Body of pancreas (tissue), 4 donors: ENCODE measurements around the gene DIPK2B. TPM values are rescaled to one million over a fixed set of nuclear protein-coding genes. Genes with fewer than 3 reads are reported as not detected.

Source experiments
- ATAC-seq: fragments of 150-250 bp; one replicate; pipeline ENCODE4 v1.9.1; 2016
- DNase-seq, 4 donors: peaks; one replicate each; pipeline ENCODE4 v3.0.0-alpha.2; 2019
- H3K27ac ChIP-seq, 4 donors: fragments of 200-600 bp; sonication (generic); 1 replicate in 3 of 4; 2 replicates in 1 of 4; pipeline versions ENCODE4 v1.5.1 to v1.6.1; 2016 to 2019; ENCODE audit warnings: mild to moderate bottlenecking in 1 of 4, mixed read lengths in 1 of 4, moderate library complexity in 1 of 4
- H3K27me3 ChIP-seq, 2 donors: fragments of 200-600 bp; sonication (generic); one replicate each; pipeline ENCODE4 v1.6.0; 2016; ENCODE audit warnings: mild to moderate bottlenecking in 1 of 2
- H3K36me3 ChIP-seq, 2 donors: fragments of 200-600 bp; sonication (generic); replicated peaks in 1 of 2; 2 replicates each; pipeline ENCODE4 v1.5.1; 2016; ENCODE audit warnings: low read depth in 2 of 2; ENCODE audit not compliant: insufficient read depth in 1 of 2
- H3K4me1 ChIP-seq: fragments of 200-600 bp; sonication (generic); one replicate; pipeline ENCODE4 v1.6.0; 2016
- H3K4me3 ChIP-seq, 2 donors: fragments of 200-600 bp; sonication (generic); 1 replicate in 1 of 2; 2 replicates in 1 of 2; pipeline ENCODE4 v1.5.1; 2016 to 2019
- H3K9me3 ChIP-seq, 3 donors: fragments of 200-600 bp; sonication (generic); 1 replicate in 2 of 3; 2 replicates in 1 of 3; pipeline ENCODE4 v1.5.1; 2016
- CTCF ChIP-seq, 7 experiments: fragments of 450-650 bp in 4 of 7; fragments of 200-600 bp in 3 of 7; sonication (generic) in 3 of 7; IDR thresholded peaks; one replicate each; pipeline ENCODE4 v1.5.1; 2016 to 2019; ENCODE audit warnings: antibody characterized with exemption in 7 of 7
- POLR2A ChIP-seq, 3 donors: fragments of 450-650 bp; IDR thresholded peaks; one replicate each; pipeline ENCODE4 v1.6.1; 2016; ENCODE audit warnings: antibody characterized with exemption in 3 of 3, mild to moderate bottlenecking in 2 of 3
- WGBS, 2 donors: methylation state at CpG; one replicate each; pipeline ENCODE4 v1.1.5; 2017; 5-methylcytosine and 5-hydroxymethylcytosine counted together
- intact Hi-C: fragments of 100-400 bp; cut with DNase I; formaldehyde crosslinking; loops from one replicate; pipeline ENCODE4 v1.15.1; 2023
- total RNA-seq, 2 donors: library from RNA; depleted of rRNA; stranded (reverse); fragments of >200 nt; gene quantifications; one replicate each; pipeline ENCODE4 v1.1.0, GENCODE V29; 2016

The DIPK2B gene
- total RNA-seq, 2 donors from 2014 or later, result 4.0 to 6.7 TPM

- Histone ChIP-seq H3K4me1 (no peaks in the 10 kb centered on the region), H3K27me3 (no peaks in the 10 kb centered on the region), H3K27ac (no peak overlapping the region), H3K36me3 (no peaks in the 10 kb centered on the region), H3K9me3 (no peaks in the 10 kb centered on the region), H3K4me3 (no peak overlapping the region)
- DNase-seq, result no peak
- 56 to 61% methylated on average over 8 of the region's 8 CpGs for WGBS, 2 donors
- intact Hi-C loops, result no loop called here
- TF ChIP-seq CTCF (IDR thresholded peaks at IDR 0.05) (no peak), POLR2A (IDR thresholded peaks at IDR 0.05) (no peak)
- ATAC-seq, result no peak
These were observed 9.3 kb downstream of the DIPK2B start for GRCh38 chrX:45191383-45191782.

- ATAC-seq (no peak), DNase-seq (no peak)
- intact Hi-C loops, result no loop called here
- Histone ChIP-seq H3K9me3 (no peaks in the 10 kb centered on the region), H3K4me1 (no peaks in the 10 kb centered on the region), H3K27me3 (no peaks in the 10 kb centered on the region), H3K36me3 (no peaks in the 10 kb centered on the region), H3K4me3 (no peak overlapping the region), H3K27ac (no peak overlapping the region)
- 16 to 19% methylated on average over 6 of the region's 6 CpGs for WGBS, 2 donors
- no peak for TF ChIP-seq CTCF (IDR thresholded peaks at IDR 0.05)
These were observed 12.9 kb downstream of the DIPK2B start for GRCh38 chrX:45187731-45188130.

GRCh38 chrX:45186643-45187026 is 14.0 kb downstream of the DIPK2B start:
- Histone ChIP-seq H3K27ac (no peak overlapping the region), H3K4me1 (no peaks in the 10 kb centered on the region), H3K9me3 (no peaks in the 10 kb centered on the region), H3K27me3 (no peaks in the 10 kb centered on the region), H3K36me3 (no peaks in the 10 kb centered on the region), H3K4me3 (no peak overlapping the region)
- ATAC-seq (no peak), DNase-seq (no peak)
- 29 to 31% methylated on average over 4 of the region's 4 CpGs for WGBS, 2 donors
- TF ChIP-seq POLR2A (IDR thresholded peaks at IDR 0.05), result no peak
- TF ChIP-seq CTCF (IDR thresholded peaks at IDR 0.05), result no peak
- intact Hi-C loops, result no loop called here

- H3K4me1 ChIP-seq, result no peaks in the 10 kb centered on the region
- no peak overlapping the region for H3K4me3 ChIP-seq
- no peak overlapping the region for H3K27ac ChIP-seq
- no peaks in the 10 kb centered on the region for H3K27me3 ChIP-seq
- intact Hi-C loops, result no loop called here
- DNase-seq (no peak), ATAC-seq (no peak)
- H3K9me3 ChIP-seq, result no peaks in the 10 kb centered on the region
- no peaks in the 10 kb centered on the region for H3K36me3 ChIP-seq
- 57 to 64% methylated on average over 1 to 2 of the region's 2 CpGs for WGBS, 2 donors
- TF ChIP-seq CTCF (IDR thresholded peaks at IDR 0.05) (no peak), POLR2A (IDR thresholded peaks at IDR 0.05) (no peak)
These were observed 16.5 kb downstream of the DIPK2B start for GRCh38 chrX:45184211-45184610.

- no peak overlapping the region for H3K4me3 ChIP-seq
- DNase-seq (no peak), ATAC-seq (no peak)
- intact Hi-C loops, result no loop called here
- 17 to 67% methylated on average over 1 of the region's 1 CpG for WGBS, 2 donors
- H3K27ac ChIP-seq, result no peak overlapping the region
- no peaks in the 10 kb centered on the region for H3K9me3 ChIP-seq
- H3K27me3 ChIP-seq, result no peaks in the 10 kb centered on the region
- no peaks in the 10 kb centered on the region for H3K36me3 ChIP-seq
- TF ChIP-seq POLR2A (IDR thresholded peaks at IDR 0.05) (no peak), CTCF (IDR thresholded peaks at IDR 0.05) (no peak)
- no peaks in the 10 kb centered on the region for H3K4me1 ChIP-seq
These were observed 27.8 kb downstream of the DIPK2B start for GRCh38 chrX:45172890-45173289.
